Right renal pelvis (tissue), 4 donors: ENCODE measurements around the gene SMIM1. TPM values are rescaled to one million over a fixed set of nuclear protein-coding genes. Genes with fewer than 3 reads are reported as not detected.

Source experiments
- DNase-seq, 4 donors: peaks; one replicate each; pipeline ENCODE4 v3.0.0-alpha.2; 2013; ENCODE audit warnings: low read depth in 4 of 4, low spot score in 3 of 4, missing footprints in 1 of 4
- polyA plus RNA-seq, 4 donors: library from polyadenylated mRNA; unstranded; fragments of 120-200 nt; gene quantifications; one replicate each; pipeline ENCODE4 v1.2.1, GENCODE V29; 2013; ENCODE audit not compliant: insufficient read length in 4 of 4

Gene SMIM1
- polyA plus RNA-seq, 4 donors: 11.4 to 18.4 (median 14.5) TPM

DNA sequence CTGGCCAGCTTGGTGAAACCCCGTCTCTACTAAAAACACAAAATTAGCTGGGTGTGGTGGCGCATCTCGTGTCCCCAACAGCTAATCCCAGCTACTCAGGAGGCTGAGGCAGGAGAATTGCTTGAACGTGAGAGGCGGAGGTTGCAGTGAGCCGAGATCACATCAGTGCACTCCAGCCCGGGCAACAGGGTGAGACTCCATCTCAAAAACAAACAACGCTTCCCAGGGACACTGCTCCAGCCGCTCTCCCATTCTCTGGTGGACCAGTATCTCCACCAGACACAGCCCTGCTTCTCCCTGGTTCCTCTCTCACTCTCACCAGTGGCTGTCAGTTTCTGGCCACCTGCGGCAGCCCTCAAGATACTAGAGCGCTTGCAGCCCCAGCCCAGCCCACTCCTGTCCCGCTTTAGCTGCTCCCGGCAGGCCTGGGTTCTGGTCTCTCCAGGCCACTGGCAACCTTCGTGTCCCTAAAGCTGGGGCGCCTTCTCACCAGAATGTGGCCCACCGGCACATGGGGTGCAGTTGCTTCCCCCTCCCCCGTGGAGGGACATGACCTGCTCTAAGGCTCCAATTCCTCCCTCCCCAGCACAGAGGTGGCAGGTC is 44.7 kb downstream of the SMIM1 start:
- DNase-seq: no peak

DNA sequence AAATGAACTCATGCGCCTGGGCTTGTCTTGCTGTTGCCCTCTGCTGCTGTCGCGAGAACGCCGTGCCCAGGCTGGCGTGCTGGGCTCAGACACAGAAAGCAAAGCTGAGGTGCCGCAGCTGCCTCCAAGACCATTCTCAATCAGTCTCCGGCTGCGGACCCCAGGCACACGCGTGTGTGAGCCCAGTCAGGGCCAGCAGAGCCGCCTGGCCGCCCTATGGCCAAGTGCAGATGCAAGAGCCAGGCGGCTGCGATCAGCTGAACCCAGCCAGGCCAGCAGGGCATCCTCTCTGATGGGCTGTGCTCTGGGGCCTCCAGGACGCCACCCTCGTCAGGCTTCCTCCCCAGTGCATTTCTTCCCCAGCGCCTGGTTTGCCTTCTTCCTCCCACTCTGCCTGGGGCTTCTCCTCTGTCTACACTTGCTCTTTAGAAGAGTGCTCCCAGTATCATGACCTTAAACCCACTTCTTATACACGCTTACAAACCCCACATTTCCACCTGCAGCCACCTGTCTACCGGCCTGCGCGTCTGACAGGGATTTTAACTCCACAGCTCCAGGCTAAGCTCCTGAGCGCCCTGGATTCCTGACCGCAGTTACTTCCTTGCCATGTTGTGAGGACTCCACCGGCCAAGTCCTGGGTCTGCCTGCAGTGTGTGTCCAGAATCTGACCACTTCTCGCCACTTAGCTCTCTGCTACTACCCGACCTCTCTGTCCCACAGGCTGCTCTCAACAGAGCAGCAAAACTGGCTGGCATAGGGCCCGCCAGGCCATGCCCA is 45.5 kb downstream of the SMIM1 start:
- DNase-seq: no peak

DNA sequence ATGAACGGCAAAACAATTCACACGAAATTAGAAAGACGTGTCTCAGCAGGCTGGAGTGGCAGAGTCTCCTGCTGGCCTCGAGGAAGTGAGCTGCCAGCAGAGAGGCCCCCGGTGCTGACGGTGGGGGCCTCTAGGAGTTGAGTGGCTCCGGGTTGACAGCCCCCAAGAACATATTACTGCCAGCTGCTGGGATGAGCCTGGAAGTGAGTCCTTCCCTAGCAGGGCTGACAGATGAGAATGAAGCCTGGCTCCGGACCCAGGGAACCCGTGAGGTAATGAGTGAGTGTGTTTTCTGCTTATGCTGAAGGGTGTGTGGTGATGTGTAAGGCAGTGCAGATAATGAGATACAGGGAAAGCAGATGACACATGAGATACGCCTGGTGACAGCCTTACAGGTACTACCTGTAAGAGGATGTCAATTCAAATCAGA is 47.2 kb downstream of the SMIM1 start:
- DNase-seq: no peak

GRCh38 chr1:3820316-3820715 is 47.8 kb downstream of the SMIM1 start:
- no peak for DNase-seq

- no peak for DNase-seq
Measured at GRCh38 chr1:3821004-3821403, 48.5 kb downstream of the SMIM1 start.

DNA sequence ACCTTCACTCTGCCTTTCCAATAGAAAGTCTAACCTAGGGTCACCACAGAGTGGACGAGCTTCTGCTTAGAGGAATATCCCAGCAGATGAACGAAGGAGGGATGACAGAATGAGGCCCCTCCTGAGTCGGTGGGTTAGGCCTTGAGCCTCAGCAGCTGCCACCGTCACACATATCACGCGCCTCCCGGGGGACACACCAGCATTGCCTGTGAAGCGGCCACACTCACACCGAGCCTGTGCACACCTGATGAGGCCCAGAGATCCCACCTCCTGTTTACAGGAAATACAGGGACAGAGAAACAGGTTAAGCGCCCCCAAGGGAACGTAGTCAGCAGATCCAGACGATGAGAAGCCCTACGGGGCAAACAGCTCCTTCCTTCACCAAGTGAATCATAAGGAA is 48.9 kb downstream of the SMIM1 start:
- no peak for DNase-seq

- no peak for DNase-seq
Measured at GRCh38 chr1:3821908-3822307, 49.4 kb downstream of the SMIM1 start.

- no peak for DNase-seq
Measured at GRCh38 chr1:3822421-3822820, 49.9 kb downstream of the SMIM1 start.

DNA sequence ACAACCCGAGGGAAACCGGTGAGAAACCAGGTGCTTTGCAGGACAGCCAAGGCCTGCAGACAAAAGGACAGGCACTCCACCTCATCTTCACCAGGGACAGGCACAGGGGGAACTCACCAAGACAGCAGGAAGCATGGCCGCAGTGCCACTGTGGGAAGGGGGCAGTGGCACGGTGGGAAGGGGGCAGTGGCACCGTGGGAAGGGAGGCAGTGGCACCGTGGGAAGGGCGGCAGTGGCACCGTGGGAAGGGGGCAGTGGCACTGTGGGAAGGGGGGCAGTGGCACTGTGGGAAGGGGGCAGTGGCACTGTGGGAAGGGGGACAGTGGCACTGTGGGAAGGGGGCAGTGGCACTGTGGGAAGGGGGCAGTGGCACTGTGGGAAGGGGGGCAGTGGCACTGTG is 52.1 kb downstream of the SMIM1 start:
- DNase-seq: no peak

DNA sequence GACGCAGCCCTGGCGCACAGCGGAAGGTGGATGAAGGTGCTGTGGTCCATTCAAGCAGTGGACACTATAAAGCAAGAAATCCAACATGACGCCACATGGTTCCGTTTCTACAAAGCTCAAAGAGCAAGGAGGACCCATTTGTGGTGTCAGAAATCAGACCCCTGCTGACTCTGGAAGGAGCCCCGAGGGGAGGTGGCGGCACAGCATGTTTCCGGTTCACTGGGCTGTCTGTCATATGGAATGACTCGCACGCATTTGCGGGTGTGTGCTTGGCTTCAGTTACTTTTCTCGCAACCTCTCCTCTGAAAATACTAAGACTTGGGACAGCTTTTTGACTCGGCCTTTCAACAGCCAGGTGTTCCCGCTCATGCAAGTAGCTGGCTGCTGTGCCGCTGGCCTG is 52.8 kb downstream of the SMIM1 start:
- DNase-seq: no peak

Other genes starting within 250 kb of the SMIM1 start
- 10 to 100 TPM in 2 of 4 donors, 1 to 10 TPM in 2; 9.0 to 15.6 (median 10.5) TPM for gene MEGF6, start 161.2 kb upstream of the SMIM1 start, polyA plus RNA-seq
- gene TPRG1L, start 147.7 kb upstream of the SMIM1 start, polyA plus RNA-seq: 10 to 100 TPM; 42.5 to 50.0 (median 46.1) TPM
- 10 to 100 TPM; 17.4 to 21.1 (median 19.7) TPM for gene WRAP73, start 122.6 kb upstream of the SMIM1 start, polyA plus RNA-seq
- gene TP73, start 120.2 kb upstream of the SMIM1 start, polyA plus RNA-seq: under 1 TPM; 0.55 to 0.70 (median 0.62) TPM
- under 1 TPM; 0.20 to 0.22 (median 0.21) TPM for gene CCDC27, start 20.3 kb upstream of the SMIM1 start, polyA plus RNA-seq
- gene LRRC47, start 23.7 kb downstream of the SMIM1 start, polyA plus RNA-seq: 10 to 100 TPM; 66.6 to 75.8 (median 69.8) TPM
- 10 to 100 TPM; 30.0 to 36.2 (median 33.9) TPM for gene CEP104, start 84.5 kb downstream of the SMIM1 start, polyA plus RNA-seq
- gene DFFB, start 84.7 kb downstream of the SMIM1 start, polyA plus RNA-seq: 1 to 10 TPM; 5.7 to 8.6 (median 6.9) TPM
- 10 to 100 TPM; 25.1 to 31.2 (median 29.3) TPM for gene C1orf174, start 127.5 kb downstream of the SMIM1 start, polyA plus RNA-seq